HCT116 (cell line): ENCODE measurements around the gene COG5. TPM values are rescaled to one million over a fixed set of nuclear protein-coding genes. Genes with fewer than 3 reads are reported as not detected.

ENCODE experiments used
- ATAC-seq: fragments of 200-7000 bp; cut with Tn5 transposase; 2 replicates; pipeline ENCODE4 v1.9.1; 2020; ENCODE audit warnings: mild to moderate bottlenecking, moderate library complexity
- BruUV-seq: library from RNA; stranded (reverse); fragments of 400-500 nt; replicated peaks from 2 replicates; lab custom pipeline; 2021; lab: Mats Ljungman, UMichigan
- CTCF ChIA-PET: fragments of 300-600 bp; sonication (Branson Sonifier 250); formaldehyde crosslinking; loops from one replicate; lab custom pipeline; 2021; ENCODE audit warnings: antibody characterized with exemption; lab: Charles Lee
- POLR2A ChIA-PET: fragments of 300-600, 350-600 bp; sonication (Branson Sonifier 250); formaldehyde crosslinking; loops from one replicate; lab custom pipeline; 2021; ENCODE audit warnings: antibody characterized with exemption; lab: Charles Lee
- RAD21 ChIA-PET, 2 experiments: fragments of 300-600 bp; sonication (Branson Sonifier 250); formaldehyde crosslinking; loops; one replicate each; lab custom pipeline; 2023; ENCODE audit warnings: low total read pairs in 2 of 2; ENCODE audit not compliant: uncharacterized antibody in 2 of 2, unreplicated experiment in 2 of 2, low non-redundant PET in 1 of 2; lab: Charles Lee
- DNase-seq: peaks from one replicate; pipeline ENCODE4 v3.0.0-alpha.2; 2010; ENCODE audit warnings: low read depth, low spot score
- H2AFZ ChIP-seq: fragments of 200-600 bp; shearing (Covaris generic), sonication (generic); 2 replicates; pipeline ENCODE4 v1.6.1; 2017; ENCODE audit warnings: low read depth, mixed run types, mixed read lengths, antibody characterized with exemption, low read length; ENCODE audit not compliant: poor library complexity, severe bottlenecking
- H3K27ac ChIP-seq: 2 replicates; pipeline ENCODE4 v1.5.1; 2012; ENCODE audit warnings: low read depth, low read length
- H3K27me3 ChIP-seq: fragments of 200-600 bp; sonication (generic); 2 replicates; pipeline ENCODE4 v1.6.1; 2016; ENCODE audit warnings: mixed run types, low read length, mixed read lengths; ENCODE audit not compliant: insufficient read depth
- H3K36me3 ChIP-seq, 2 experiments: fragments of 200-500 bp in 1 of 2; fragments of 200-600 bp in 1 of 2; sonication (Bioruptor generic) in 1 of 2; sonication (generic) in 1 of 2; 2 replicates each; pipeline versions ENCODE4 v1.5.1 to v1.6.1; 2014 to 2016; ENCODE audit warnings: low read length in 2 of 2, inconsistent platforms in 1 of 2, mixed read lengths in 1 of 2, mixed run types in 1 of 2; ENCODE audit not compliant: insufficient read depth in 2 of 2, control insufficient read depth in 1 of 2
- H3K4me1 ChIP-seq, 2 experiments: fragments of 200-600 bp in 1 of 2; sonication (generic) in 1 of 2; 2 replicates each; pipeline versions ENCODE4 v1.5.1 to v1.6.1; 2012 to 2017; ENCODE audit warnings: low read length in 2 of 2, inconsistent platforms in 1 of 2, mild to moderate bottlenecking in 1 of 2, mixed read lengths in 1 of 2, mixed run types in 1 of 2, moderate library complexity in 1 of 2; ENCODE audit not compliant: insufficient read depth in 2 of 2, control insufficient read depth in 1 of 2
- H3K4me2 ChIP-seq: fragments of 200-600 bp; sonication (generic); 2 replicates; pipeline ENCODE4 v1.6.1; 2017; ENCODE audit warnings: mixed run types, low read length, mixed read lengths
- H3K4me3 ChIP-seq, 2 experiments: fragments of 200-600 bp in 1 of 2; sonication (generic) in 1 of 2; replicated peaks in 1 of 2; 2 replicates each; pipeline ENCODE4 v1.5.1; 2011 to 2016; ENCODE audit warnings: low read length in 2 of 2, control low read depth in 1 of 2, low read depth in 1 of 2, mild to moderate bottlenecking in 1 of 2, mixed read lengths in 1 of 2, mixed run types in 1 of 2
- H3K79me2 ChIP-seq: fragments of 200-600 bp; sonication (generic); 2 replicates; pipeline ENCODE4 v1.6.1; 2017; ENCODE audit warnings: mild to moderate bottlenecking, mixed run types, low read length, moderate library complexity, mixed read lengths; ENCODE audit not compliant: insufficient read depth
- H3K9ac ChIP-seq: fragments of 200-600 bp; sonication (generic); 2 replicates; pipeline ENCODE4 v1.6.1; 2016; ENCODE audit warnings: low read length, mixed read lengths
- H3K9me2 ChIP-seq: fragments of 200-600 bp; sonication (generic), shearing (Covaris generic); 2 replicates; pipeline ENCODE4 v1.6.1; 2017; ENCODE audit warnings: mixed run types, mild to moderate bottlenecking, moderate library complexity; ENCODE audit not compliant: insufficient read depth
- H3K9me3 ChIP-seq, 2 experiments: fragments of 200-500 bp in 1 of 2; fragments of 200-600 bp in 1 of 2; sonication (Bioruptor generic) in 1 of 2; sonication (generic) in 1 of 2; 2 replicates each; pipeline ENCODE4 v1.6.1; 2014 to 2017; ENCODE audit warnings: low read length in 2 of 2, mixed read lengths in 2 of 2, inconsistent platforms in 1 of 2, low read depth in 1 of 2, mild to moderate bottlenecking in 1 of 2, mixed run types in 1 of 2, moderate library complexity in 1 of 2; ENCODE audit not compliant: control insufficient read depth in 1 of 2, insufficient read depth in 1 of 2
- H4K20me1 ChIP-seq: fragments of 200-600 bp; sonication (generic), shearing (Covaris generic); 2 replicates; pipeline ENCODE4 v1.6.1; 2017; ENCODE audit warnings: mixed run types, mild to moderate bottlenecking, moderate library complexity; ENCODE audit not compliant: insufficient read depth
- ATF3 ChIP-seq: IDR thresholded peaks from 2 replicates; pipeline ENCODE4 v1.6.1; 2012
- CBX3 ChIP-seq: IDR thresholded peaks from 2 replicates; pipeline ENCODE4 v1.6.1; 2012; ENCODE audit warnings: low read depth
- CTCF ChIP-seq, 3 experiments: fragments of 200-600 bp in 1 of 3; sonication (generic) in 1 of 3; IDR thresholded peaks in 2 of 3; conservative IDR thresholded peaks in 1 of 3; 2 replicates each; pipeline ENCODE4 v1.5.1; 2012 to 2017; ENCODE audit warnings: low read depth in 2 of 3, low read length in 2 of 3, antibody characterized with exemption in 1 of 3, borderline replicate concordance in 1 of 3, control low read depth in 1 of 3, mild to moderate bottlenecking in 1 of 3, mixed read lengths in 1 of 3, mixed run types in 1 of 3, moderate library complexity in 1 of 3; ENCODE audit not compliant: insufficient read depth in 1 of 3
- ELF1 ChIP-seq: IDR thresholded peaks from 2 replicates; pipeline ENCODE4 v1.6.1; 2012; ENCODE audit warnings: low read depth, borderline replicate concordance
- EZH2phosphoT487 ChIP-seq: fragments of 200-600 bp; IDR thresholded peaks from 2 replicates; pipeline ENCODE4 v1.6.1; 2018; ENCODE audit warnings: antibody characterized with exemption, borderline replicate concordance
- FOSL1 ChIP-seq: IDR thresholded peaks from 2 replicates; pipeline ENCODE4 v1.6.1; 2012; ENCODE audit warnings: low read depth
- JUND ChIP-seq: IDR thresholded peaks from 2 replicates; pipeline ENCODE4 v1.6.1; 2012
- MAX ChIP-seq: IDR thresholded peaks from 2 replicates; pipeline ENCODE4 v1.6.1; 2012
- POLR2A ChIP-seq: IDR thresholded peaks from 2 replicates; pipeline ENCODE4 v1.7.0; 2011; ENCODE audit warnings: borderline replicate concordance; ENCODE audit not compliant: insufficient read depth, insufficient read length; ENCODE audit errors: extremely low read depth
- RAD21 ChIP-seq: IDR thresholded peaks from 2 replicates; pipeline ENCODE4 v1.6.1; 2012; ENCODE audit warnings: low read depth, mild to moderate bottlenecking
- SP1 ChIP-seq: IDR thresholded peaks from 2 replicates; pipeline ENCODE4 v1.6.1; 2012; ENCODE audit warnings: low read depth
- SRF ChIP-seq: IDR thresholded peaks from 2 replicates; pipeline ENCODE4 v1.6.1; 2012; ENCODE audit warnings: low read depth
- TCF7L2 ChIP-seq: IDR thresholded peaks from 2 replicates; pipeline ENCODE4 v1.7.0; 2011; ENCODE audit warnings: borderline replicate concordance, inconsistent platforms; ENCODE audit not compliant: insufficient read depth, insufficient read length; ENCODE audit errors: extremely low read depth
- YY1 ChIP-seq: IDR thresholded peaks from 2 replicates; pipeline ENCODE4 v1.6.1; 2011; ENCODE audit warnings: low read length, low read depth, moderate library complexity, mild to moderate bottlenecking; ENCODE audit not compliant: insufficient replicate concordance; ENCODE audit errors: extremely low read depth
- ZBTB33 ChIP-seq: IDR thresholded peaks from 2 replicates; pipeline ENCODE4 v1.6.1; 2011; ENCODE audit warnings: mild to moderate bottlenecking, low read length, moderate library complexity; ENCODE audit not compliant: insufficient replicate concordance; ENCODE audit errors: extremely low read depth
- ZNF274 ChIP-seq: fragments of 200-500 bp; sonication (Bioruptor generic); IDR thresholded peaks from 2 replicates; pipeline ENCODE4 v1.6.1; 2014; ENCODE audit warnings: mild to moderate bottlenecking, low read depth, low read length, inconsistent platforms
- intact Hi-C: fragments of 100-400 bp; cut with micrococcal nuclease; formaldehyde crosslinking; loops from 2 replicates; pipeline ENCODE4 v1.10.0; 2022
- total RNA-seq: library from RNA; stranded (reverse); gene quantifications from one replicate; pipeline ENCODE4 v1.2.1, GENCODE V29; 2021; ENCODE audit not compliant: unreplicated experiment

The COG5 gene
- total RNA-seq, 1 experiment from 2014 or later: 30.7 TPM

- Histone ChIP-seq H4K20me1 (no peaks in the 10 kb centered on the region), H3K27me3 (no peaks in the 10 kb centered on the region), H3K9ac (no peak overlapping the region), H3K4me3 (no peak overlapping the region), H3K9me3 (no peaks in the 10 kb centered on the region), H3K27ac (no peak overlapping the region), H3K79me2 (no peaks in the 10 kb centered on the region), H3K4me1 (no peaks in the 10 kb centered on the region), H3K4me2 (no peak overlapping the region), H3K9me2 (no peaks in the 10 kb centered on the region), H3K36me3 (no peaks in the 10 kb centered on the region), H2AFZ (no peak overlapping the region)
- TF ChIP-seq RAD21 (no peak), ATF3 (no peak), JUND (no peak), CBX3 (no peak), EZH2phosphoT487 (no peak), SP1 (no peak), MAX (no peak), POLR2A (no peak), CTCF (IDR thresholded peaks at IDR 0.05 in 2 of 3, conservative IDR thresholded peaks at IDR 0.05 in 1 of 3; ENCODE audit: borderline replicate concordance in 1 of 3, insufficient read depth in 1 of 3, low read depth in 2 of 3, low read length in 2 of 3) (no peak), ELF1 (no peak), YY1 (no peak), SRF (no peak), ZBTB33 (no peak), ZNF274 (no peak), TCF7L2 (no peak), FOSL1 (no peak)
- ChIA-PET POLR2A (no interaction called here), RAD21 (no interaction called here), CTCF (no interaction called here)
- BruUV-seq: no TSS peak
- no peak for DNase-seq
- no peak for ATAC-seq
- intact Hi-C loops: no loop called here
Measured at GRCh38 chr7:107394831-107395230, 168.9 kb downstream of the COG5 start.
